Measurements from ENCODE around the gene CYTH3. TPM values are rescaled to one million over a fixed set of nuclear protein-coding genes. Genes with fewer than 3 reads are reported as not detected.

Gene CYTH3
- total RNA-seq, 1 donor: 89.4 TPM

DNA sequence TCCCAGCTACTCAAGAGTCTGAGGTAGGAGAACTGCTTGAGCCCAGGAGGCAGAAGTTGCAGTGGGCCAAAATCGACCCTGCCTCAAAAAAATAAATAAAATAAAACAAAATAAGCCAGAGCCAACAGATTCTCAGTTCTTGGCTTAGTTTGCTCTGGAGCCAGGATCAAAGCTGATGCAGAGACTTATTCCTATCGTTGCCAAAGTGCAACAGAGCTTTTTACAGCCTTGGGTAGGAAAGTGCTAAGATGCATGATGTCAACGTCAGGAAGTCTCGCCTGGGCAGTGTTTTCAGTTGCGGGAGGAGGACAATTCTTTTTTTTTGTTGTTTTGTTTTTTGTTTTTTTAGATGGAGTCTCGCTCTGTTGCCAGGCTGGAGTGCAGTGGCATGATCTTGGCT is 43.8 kb upstream of the CYTH3 start:
- no peak overlapping the region for H3K27ac ChIP-seq (ENCODE audit: low read depth, low read length)
- no peak for DNase-seq (ENCODE audit: insufficient read length, low spot score, missing footprints)
- H3K4me3 ChIP-seq (ENCODE audit: insufficient read depth, low read length): no peak overlapping the region
- no peak overlapping the region for H2AFZ ChIP-seq (ENCODE audit: low read length)
- TF ChIP-seq, protein P1, sequence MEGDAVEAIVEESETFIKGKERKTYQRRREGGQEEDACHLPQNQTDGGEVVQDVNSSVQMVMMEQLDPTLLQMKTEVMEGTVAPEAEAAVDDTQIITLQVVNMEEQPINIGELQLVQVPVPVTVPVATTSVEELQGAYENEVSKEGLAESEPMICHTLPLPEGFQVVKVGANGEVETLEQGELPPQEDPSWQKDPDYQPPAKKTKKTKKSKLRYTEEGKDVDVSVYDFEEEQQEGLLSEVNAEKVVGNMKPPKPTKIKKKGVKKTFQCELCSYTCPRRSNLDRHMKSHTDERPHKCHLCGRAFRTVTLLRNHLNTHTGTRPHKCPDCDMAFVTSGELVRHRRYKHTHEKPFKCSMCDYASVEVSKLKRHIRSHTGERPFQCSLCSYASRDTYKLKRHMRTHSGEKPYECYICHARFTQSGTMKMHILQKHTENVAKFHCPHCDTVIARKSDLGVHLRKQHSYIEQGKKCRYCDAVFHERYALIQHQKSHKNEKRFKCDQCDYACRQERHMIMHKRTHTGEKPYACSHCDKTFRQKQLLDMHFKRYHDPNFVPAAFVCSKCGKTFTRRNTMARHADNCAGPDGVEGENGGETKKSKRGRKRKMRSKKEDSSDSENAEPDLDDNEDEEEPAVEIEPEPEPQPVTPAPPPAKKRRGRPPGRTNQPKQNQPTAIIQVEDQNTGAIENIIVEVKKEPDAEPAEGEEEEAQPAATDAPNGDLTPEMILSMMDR (IDR thresholded peaks at IDR 0.05; ENCODE audit: extremely low read depth, low read depth, low read length): no peak
- peaks cover 8% of the 10 kb centered on the region for H3K4me1 ChIP-seq (ENCODE audit: insufficient read depth, low read length)
- H3K9me3 ChIP-seq (ENCODE audit: low read depth, low read length): no peaks in the 10 kb centered on the region
- no peaks in the 10 kb centered on the region for H3K36me3 ChIP-seq (ENCODE audit: insufficient read depth, low read length)
- no peaks in the 10 kb centered on the region for H4K20me1 ChIP-seq (ENCODE audit: insufficient read depth, low read length)
- H3K79me2 ChIP-seq (ENCODE audit: insufficient read depth, low read length): no peaks in the 10 kb centered on the region
- no peak overlapping the region for H3K4me2 ChIP-seq (ENCODE audit: insufficient read depth, low read length)
- no peaks in the 10 kb centered on the region for H3K27me3 ChIP-seq (ENCODE audit: insufficient read depth, low read length)

- no peak for DNase-seq (ENCODE audit: insufficient read length, low spot score, missing footprints)
- Histone ChIP-seq H3K4me3 (ENCODE audit: insufficient read depth, low read length) (no peak overlapping the region), H3K79me2 (ENCODE audit: insufficient read depth, low read length) (no peaks in the 10 kb centered on the region)
These were observed 43.3 kb upstream of the CYTH3 start for GRCh38 chr7:6315746-6316145.

DNA sequence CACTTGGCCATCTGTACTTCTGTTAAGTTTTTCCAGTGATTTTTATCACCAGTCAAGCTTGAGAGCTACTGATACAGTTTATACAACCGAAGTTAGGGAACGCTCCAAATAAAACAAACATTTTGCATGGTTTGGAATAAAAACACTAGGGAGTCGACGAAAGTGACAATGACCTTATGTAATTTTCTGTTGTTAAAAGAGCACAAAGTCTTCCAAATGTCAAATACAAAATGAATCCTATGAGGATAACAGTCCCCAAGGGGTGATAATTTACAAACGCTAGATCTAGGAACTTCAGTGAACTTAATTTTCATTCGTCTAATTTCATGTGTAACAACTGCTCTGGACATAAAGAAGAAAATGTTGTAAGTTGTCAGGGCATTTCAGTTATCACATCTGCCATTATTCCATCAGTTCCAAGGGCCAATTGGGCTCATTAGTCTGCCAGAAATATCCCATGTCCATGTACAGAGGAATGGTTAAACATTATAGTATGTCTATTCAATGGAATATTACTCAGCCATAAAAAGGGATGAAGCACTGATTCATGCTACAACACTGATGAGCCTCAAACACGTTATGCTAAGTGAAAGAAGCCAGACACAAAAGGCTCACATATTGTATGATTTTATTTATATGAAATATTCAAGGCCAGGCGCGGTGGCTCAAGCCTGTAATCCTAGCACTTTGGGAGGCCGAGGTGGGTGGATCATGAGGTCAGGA is 38.0 kb upstream of the CYTH3 start:
- Histone ChIP-seq H2AFZ (ENCODE audit: low read length) (no peak overlapping the region), H3K79me2 (ENCODE audit: insufficient read depth, low read length) (no peaks in the 10 kb centered on the region), H4K20me1 (ENCODE audit: insufficient read depth, low read length) (no peaks in the 10 kb centered on the region), H3K9me3 (ENCODE audit: low read depth, low read length) (no peaks in the 10 kb centered on the region), H3K36me3 (ENCODE audit: insufficient read depth, low read length) (no peaks in the 10 kb centered on the region), H3K4me2 (ENCODE audit: insufficient read depth, low read length) (no peak overlapping the region), H3K4me1 (ENCODE audit: insufficient read depth, low read length) (peaks cover 5% of the 10 kb centered on the region), H3K27me3 (ENCODE audit: insufficient read depth, low read length) (no peaks in the 10 kb centered on the region), H3K4me3 (ENCODE audit: insufficient read depth, low read length) (no peak overlapping the region), H3K27ac (ENCODE audit: low read depth, low read length) (no peak overlapping the region)
- TF ChIP-seq, protein P1 (IDR thresholded peaks at IDR 0.05; ENCODE audit: extremely low read depth, low read depth, low read length): no peak
- peak; percentile 39 for DNase-seq (ENCODE audit: insufficient read length, low spot score, missing footprints)

More at GRCh38 chr7:6315746-6316145, 43.3 kb upstream of the CYTH3 start:
- no peaks in the 10 kb centered on the region for H4K20me1 ChIP-seq (ENCODE audit: insufficient read depth, low read length)
- no peak overlapping the region for H3K4me2 ChIP-seq (ENCODE audit: insufficient read depth, low read length)
- H2AFZ ChIP-seq (ENCODE audit: low read length): no peak overlapping the region
- TF ChIP-seq, protein P1 (IDR thresholded peaks at IDR 0.05; ENCODE audit: extremely low read depth, low read depth, low read length): no peak
- no peaks in the 10 kb centered on the region for H3K36me3 ChIP-seq (ENCODE audit: insufficient read depth, low read length)
- H3K9me3 ChIP-seq (ENCODE audit: low read depth, low read length): no peaks in the 10 kb centered on the region
- no peak overlapping the region for H3K27ac ChIP-seq (ENCODE audit: low read depth, low read length)
- peaks cover 8% of the 10 kb centered on the region for H3K4me1 ChIP-seq (ENCODE audit: insufficient read depth, low read length)
- no peaks in the 10 kb centered on the region for H3K27me3 ChIP-seq (ENCODE audit: insufficient read depth, low read length)

DNA sequence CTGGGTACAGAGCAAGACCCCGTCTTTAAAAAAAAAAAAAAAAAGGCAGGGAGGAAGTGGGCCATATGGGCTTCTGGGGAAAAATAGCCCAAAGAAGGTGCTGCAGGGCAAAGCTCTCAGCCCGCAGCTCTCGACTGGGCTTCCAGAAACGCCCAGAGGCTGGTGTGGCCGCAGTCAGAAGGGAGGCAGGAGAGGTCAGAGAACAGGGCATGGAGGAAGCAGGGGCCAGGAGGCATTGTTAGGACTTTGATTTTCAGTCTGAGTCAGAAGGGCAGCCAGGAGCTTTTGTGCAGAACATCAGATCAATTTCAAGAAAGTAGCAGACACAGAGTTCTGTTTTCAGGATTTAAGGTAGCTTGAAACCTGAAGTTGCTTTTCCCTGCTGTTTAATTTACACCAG is 35.3 kb upstream of the CYTH3 start:
- no peaks in the 10 kb centered on the region for H3K27me3 ChIP-seq (ENCODE audit: insufficient read depth, low read length)
- H3K4me1 ChIP-seq (ENCODE audit: insufficient read depth, low read length): peaks cover 6% of the 10 kb centered on the region
- no peak overlapping the region for H3K27ac ChIP-seq (ENCODE audit: low read depth, low read length)
- H3K4me2 ChIP-seq (ENCODE audit: insufficient read depth, low read length): no peak overlapping the region
- TF ChIP-seq, protein P1 (IDR thresholded peaks at IDR 0.05; ENCODE audit: extremely low read depth, low read depth, low read length): no peak
- no peak for DNase-seq (ENCODE audit: insufficient read length, low spot score, missing footprints)
- no peaks in the 10 kb centered on the region for H3K36me3 ChIP-seq (ENCODE audit: insufficient read depth, low read length)
- no peaks in the 10 kb centered on the region for H4K20me1 ChIP-seq (ENCODE audit: insufficient read depth, low read length)
- no peaks in the 10 kb centered on the region for H3K9me3 ChIP-seq (ENCODE audit: low read depth, low read length)
- H3K4me3 ChIP-seq (ENCODE audit: insufficient read depth, low read length): no peak overlapping the region
- H3K79me2 ChIP-seq (ENCODE audit: insufficient read depth, low read length): no peaks in the 10 kb centered on the region
- H2AFZ ChIP-seq (ENCODE audit: low read length): peak overlapping the region; percentile 14

Data from osteoblast (primary cell).